GDM1 (cell line): ENCODE measurements around the gene NMRK2.
"Not testable (repeated sequence)": the region's sequence is repeated elsewhere in the genome, so short reads cannot be mapped to it uniquely, and the experiment has no call there.

Experiments
- DNase-seq: peaks from one replicate; lab custom pipeline; 2025; lab: John Stamatoyannopoulos, UW

NMRK2 gene, protein sequence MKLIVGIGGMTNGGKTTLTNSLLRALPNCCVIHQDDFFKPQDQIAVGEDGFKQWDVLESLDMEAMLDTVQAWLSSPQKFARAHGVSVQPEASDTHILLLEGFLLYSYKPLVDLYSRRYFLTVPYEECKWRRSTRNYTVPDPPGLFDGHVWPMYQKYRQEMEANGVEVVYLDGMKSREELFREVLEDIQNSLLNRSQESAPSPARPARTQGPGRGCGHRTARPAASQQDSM

DNA sequence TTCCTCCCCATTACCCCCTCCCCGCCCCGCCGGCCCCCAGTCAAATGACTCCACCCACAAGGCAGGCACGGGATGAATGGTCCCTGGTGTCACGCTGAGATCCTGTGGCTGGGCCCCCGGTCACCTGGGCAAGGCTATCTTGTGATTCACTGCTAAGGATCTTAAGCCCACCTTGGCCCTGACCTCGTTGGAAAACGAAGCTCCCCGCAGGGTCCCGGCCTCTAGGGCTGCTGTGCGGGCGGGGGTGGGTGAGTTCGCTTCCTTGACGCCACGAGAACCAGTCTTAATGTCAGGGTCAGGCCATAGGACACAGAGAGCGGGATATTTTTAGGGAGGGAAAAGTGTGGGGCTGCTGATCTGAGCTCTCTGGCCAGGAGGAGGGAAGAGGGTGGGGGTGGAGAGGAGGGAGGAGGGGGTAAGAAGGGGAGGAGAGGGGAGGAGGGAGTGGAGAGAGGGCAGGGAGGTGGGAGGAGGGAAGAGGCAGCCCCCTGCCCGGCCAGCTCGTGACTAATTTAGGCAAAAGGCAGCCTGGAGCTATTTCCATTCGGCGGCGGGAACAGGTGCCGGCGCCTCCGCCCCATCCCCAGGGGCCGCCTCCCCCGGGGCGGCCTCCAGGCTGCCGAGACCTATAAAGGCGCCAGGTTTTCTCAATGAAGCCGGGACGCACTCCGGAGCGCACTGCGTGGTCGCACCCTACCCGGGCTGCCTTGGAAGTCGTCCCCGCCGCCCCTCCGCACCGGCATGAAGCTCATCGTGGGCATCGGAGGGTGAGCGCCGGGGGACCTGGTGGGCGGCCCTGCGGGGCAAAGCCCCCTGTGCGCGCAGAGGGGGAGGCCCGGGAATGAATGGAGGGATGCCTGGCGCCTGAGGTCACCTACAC, at the start of gene NMRK2:
TSS of gene NMRK2 (plus strand) at position 139 of the 880 bp plus-strand sequence. CDS start at position 742, 603 bp downstream.
- no peak for DNase-seq

DNA sequence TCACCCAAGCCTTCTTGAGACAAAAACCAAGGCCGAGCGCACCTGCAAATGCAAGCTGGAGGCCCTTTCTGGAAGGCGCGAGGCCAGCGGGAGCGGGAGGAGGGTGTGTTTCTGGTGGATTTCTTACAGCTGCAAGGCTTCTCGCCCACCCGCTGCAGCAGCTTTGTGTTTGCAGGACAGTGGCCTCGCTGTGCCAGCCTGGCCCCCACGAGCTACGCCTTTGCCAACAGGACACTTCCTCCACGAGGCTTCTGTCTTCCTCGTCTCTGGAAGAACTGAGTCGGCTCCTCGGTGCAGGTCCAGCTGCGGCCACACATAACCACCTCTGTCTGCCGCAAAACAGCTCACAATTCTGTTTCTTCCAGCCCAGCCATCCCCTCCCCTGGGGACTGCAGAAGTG, 42.3 kb upstream of the NMRK2 start:
- DNase-seq: no peak

DNA sequence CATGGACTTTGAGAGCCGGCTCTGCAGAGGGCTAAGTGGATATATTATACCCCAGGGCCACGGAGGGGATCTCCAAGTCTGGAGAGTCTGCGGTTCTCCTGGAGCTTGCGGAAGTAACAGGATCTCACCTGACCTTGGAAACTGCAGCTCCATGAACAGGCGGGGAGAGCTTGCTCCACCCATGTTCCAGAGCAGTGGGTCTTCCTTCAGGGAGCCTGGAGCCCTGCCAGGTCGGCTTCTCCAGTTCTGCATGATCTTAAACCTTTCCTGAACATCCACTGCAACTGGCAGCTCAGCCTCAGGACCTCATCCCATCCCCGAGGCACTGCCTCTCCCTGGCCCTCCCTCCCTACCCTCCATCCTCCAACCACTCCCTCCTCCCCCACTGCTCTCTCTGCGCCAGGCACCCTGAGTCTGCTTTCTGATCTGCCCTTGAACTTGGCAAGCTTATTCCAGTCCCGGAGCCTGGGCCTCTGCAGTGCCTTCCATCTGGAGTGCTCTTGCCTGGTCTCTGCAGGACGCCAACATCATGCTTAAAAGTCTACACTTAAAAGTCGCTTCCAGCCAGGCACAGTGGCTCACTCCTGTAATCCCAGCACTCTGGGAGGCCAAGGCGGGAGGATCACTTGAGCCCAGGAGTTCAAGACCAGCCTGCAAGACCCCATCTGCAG, 39.2 kb upstream of the NMRK2 start:
- no peak for DNase-seq

DNA sequence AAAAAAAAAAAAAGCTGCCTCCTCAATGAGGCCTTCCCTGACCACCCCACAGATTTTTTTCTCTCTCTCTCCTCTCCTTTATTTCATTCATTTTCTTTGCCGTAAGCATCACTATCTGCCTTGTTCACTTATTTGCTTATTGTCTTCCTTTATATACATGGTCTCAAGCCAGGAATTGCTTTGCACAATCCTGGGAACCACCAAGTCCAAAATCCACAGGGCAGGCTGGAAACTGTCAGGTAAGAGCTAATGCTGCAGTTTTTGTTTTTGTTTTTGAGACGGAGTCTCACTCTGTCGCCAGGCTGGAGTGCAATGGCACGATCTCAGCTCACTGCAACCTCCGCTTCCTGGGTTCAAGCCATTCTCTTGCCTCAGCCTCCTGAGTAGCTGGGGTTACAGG, 37.9 kb upstream of the NMRK2 start:
- not testable (repeated sequence) for DNase-seq

DNA sequence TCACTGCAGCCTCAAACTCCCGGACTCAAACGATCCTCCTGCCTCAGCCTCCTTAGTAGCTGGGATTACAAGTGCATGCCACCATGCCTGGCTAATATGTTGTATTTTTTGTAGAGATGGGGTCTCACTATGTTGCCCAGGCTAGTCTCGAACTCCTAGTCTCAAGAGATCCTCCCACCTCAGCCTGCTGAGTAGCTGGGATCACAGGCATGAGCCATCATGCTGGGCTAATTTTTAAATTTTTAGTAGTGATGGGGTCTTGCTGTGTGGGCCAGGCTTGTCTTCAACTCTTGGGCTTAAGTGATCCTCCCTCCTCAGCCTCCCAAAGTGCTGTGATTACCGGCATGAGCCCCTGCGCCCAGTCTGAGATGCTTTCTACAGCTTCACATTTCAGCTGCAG, 37.1 kb upstream of the NMRK2 start:
- no peak for DNase-seq

DNA sequence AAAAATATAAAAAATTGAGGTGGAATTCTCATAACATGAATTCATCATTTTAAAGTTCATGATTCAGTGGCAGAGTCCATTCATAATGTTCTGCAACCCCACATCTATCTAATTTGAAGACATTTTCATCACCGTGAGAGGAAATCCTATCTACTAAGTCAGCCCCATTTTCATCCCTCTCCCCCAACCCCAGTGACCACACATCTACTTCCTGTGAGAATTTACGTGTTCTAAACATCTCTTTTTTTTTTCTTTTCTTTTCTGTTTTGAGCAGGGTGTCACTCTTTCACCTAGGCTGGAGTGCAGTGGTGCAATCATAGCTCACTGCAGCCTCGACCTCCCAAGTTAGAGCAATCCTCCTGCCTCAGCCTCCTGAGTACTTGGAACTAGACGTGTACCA, 34.9 kb upstream of the NMRK2 start:
- DNase-seq: no peak

DNA sequence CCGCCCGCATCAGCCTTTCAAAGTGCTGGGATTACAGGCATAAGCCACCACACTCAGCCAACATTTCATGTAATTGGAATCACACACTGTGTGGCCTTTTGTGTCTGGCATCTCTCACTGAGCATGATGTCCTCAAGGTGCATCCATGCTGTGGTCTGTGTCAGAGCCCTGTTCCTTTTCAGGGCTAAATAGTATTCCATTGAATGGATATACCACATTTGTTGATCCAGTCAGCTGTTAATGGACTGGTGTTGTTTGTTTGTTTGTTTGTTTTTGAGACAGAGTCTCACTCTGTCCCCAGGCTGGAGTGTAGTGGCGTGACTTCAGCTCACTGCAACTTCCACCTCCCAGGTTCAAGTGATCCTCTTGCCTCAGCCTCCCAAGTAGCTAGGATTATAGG, 34.4 kb upstream of the NMRK2 start:
- DNase-seq: no peak

DNA sequence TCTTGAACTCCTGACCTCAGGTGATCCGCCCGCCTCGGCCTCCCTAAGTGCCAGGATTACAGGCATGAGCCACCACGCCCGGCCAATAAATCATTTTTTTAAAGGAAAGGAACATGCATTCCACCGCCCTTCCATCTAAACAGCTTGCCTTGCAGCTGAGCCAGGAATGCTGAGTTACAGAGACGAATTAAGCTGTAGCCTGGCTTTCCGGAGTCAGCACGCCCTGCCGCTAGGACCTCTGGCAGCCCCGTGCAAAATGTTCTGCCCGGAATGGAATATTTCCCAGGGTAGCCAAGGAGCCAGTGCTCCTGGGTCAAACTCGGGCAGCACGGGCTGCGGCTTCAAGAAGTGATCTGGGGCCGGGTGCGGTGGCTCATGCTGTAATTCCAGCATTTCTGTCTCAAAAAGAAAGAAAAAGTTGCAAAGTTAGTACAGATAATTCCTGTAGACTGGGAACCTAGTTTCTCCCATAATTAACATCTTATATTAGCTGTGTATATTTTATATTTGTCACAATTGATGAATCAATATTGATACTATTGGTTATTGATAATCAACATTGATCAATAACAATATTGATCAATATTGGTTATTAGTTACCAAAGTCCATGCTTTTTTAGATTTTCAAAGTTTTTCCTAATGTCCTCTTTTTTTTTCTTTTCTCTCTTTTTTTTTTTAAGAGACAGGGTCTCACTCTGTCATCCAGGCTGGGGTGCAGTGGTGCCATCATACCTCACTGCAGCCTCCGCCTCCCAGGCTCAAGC, 33.2 kb upstream of the NMRK2 start:
- no peak for DNase-seq

DNA sequence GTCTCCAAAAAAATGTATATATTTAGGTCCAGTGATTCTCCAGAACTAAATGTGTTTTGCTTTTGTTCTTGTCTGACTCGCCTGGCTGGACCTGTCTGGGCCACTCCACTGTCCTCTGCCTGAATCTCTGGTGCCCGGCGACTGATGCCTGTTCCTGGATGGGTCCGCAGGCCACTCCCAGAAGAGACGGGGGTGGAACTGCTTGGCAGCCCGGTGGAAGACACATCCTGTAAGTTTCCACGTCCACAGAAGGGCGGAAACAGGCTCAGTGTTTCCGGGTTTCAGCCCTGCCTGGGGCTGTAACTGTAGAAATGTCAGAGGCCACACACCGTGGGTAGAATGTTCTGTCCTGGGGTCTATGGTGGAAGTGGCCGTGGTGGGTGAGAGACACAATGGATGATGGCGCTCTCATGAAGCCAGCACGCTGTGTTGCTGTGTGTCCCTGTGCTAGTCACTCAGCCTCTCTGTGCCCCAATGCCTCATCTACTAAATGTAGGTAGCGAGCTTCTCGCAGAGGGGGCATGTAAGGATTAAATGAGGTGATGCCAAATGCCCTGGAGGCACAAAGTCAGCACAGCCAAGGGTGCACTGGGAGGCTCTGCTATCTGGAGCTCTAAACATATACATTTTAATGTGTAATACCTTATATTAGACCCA, 30.4 kb upstream of the NMRK2 start:
- DNase-seq: no peak

DNA sequence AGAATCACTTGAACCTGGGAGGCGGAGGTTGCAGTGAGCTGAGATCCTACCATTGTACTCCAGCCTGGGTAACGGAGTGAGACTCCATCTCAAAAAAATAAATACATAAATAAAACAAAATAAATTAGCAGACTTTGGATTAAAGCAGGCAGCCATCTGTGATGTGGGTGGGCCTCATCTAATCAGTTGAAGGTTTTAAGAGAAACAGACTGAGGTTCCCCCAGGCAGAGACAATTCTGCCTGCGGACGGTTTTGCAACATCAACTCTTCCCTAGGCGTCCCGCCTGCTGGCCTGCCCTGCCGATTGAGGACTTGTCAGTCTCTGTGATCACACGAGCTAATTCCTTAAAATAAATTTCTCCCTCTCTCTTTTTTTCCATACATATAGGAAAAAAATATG, 28.6 kb upstream of the NMRK2 start:
- no peak for DNase-seq

DNA sequence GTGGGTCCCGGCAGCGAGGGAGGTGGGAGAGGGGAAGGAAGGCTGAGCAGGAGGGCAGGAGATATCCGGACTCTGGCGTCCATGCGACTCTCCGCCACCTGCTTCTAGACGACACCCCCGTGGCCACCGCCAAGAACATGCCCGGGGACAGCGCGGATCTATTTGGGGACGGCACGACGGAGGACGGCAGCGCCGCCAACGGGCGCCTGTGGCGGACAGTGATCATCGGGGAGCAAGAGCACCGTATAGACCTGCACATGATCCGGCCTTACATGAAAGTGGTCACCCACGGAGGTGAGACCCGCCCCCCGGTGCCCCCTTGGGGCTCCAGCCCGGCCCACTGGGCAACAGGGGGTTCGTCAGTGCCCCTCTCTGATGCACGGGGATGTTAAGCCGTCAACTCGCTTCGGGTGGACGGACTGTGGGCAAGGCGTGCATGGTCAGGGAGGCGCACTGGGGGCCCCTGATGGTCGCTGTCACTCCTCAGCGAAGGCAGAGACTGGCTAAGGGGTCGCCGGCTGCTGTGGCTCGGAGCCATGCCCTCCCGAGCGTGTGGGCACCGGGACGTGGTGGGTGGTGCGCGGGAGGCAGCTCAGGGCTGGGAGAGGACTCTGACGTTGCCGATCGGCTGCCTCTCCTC, 25.1 kb upstream of the NMRK2 start:
- no peak for DNase-seq

DNA sequence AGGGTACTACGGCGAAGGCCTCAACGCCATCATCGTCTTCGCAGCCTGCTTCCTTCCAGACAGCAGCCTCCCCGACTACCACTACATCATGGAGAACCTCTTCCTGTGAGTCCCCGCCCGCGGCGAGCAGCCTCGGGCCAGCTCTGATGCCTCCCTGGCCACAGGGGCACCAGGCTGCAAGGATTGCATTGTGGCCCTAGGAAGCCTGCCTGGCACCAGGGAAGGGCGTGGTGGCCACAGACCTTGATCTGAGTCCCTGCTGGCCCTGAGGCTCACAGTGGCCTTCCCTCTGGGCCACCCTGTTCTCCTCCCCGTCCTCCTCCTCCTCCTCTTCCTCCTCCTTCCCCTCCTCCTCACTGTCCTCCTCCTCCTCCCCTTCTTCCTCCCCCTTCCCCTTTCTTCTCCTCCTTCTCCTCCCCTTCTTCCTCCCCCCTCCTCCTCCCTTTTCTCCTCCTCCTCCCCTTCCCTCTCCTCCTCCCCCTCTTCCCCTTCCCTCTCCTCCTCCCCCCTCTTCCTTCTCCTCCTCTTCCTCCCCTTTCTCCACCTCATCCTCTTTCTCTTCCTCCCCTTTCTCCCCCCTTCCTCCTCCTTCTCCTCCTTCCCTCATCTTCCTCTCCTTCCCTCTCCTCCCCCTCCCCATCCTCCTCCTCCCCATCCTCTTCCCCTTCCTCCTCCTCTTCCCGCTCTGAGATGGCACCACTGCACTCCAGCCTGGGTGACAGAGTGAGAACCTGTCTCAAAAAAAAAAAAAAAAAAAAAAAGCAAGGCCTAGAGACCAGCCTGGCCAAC, 24.4 kb upstream of the NMRK2 start:
- no peak for DNase-seq

DNA sequence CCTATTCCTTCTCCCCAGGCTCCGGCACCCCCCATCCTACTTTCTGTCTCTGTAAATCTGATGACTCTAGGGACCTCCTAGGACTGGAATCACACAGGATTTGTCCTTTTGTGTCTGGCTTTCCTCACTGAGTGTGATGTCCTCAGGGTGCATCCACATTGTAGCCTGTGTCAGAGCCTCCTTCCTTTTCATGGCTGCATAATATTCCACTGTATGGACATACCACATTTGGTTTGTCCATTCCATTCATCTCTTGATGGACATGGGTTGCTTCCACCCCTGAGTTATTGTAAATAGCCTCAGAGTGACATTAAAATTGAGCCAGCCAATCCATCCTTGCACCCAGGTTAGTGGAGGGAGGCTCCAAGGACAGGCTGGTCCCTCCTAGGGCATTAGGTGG, 22.8 kb upstream of the NMRK2 start:
- DNase-seq: no peak

DNA sequence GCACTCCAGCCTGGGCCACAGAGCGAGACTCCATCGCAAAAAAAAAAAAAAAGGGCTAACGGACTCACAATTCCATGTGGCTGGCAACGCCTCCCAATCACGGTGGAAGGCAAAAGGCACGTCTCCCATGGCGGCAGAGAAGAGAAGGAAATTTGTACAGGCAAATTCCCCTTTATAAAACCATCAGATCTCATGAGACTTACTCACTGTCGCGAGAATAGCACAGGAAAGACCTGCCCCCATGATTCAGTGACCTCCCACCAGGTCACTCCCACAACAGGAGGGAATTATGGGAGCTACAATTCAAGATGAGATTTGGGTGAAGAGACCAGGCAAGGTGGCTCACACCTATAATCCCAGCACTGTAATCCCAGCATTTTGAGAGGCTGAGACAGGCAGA, 18.7 kb upstream of the NMRK2 start:
- no peak for DNase-seq

DNA sequence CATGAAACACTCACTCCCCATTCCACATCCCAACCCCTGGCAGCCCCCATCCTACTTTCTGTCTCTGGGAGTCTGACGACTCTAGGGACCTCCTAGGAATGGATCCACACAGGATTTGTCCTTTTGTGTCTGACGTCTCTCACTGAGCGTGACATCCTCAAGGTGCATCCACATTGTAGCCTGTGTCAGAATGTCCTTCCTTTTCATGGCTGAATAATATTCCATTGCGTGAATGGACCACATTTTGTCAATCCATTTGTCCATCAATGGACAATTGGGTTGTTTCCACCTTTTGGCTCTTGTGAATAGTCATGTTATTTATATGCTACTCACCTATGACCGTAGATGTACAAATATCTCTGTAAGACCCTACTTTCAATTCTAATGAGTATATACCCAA, 16.8 kb upstream of the NMRK2 start:
- DNase-seq: no peak

DNA sequence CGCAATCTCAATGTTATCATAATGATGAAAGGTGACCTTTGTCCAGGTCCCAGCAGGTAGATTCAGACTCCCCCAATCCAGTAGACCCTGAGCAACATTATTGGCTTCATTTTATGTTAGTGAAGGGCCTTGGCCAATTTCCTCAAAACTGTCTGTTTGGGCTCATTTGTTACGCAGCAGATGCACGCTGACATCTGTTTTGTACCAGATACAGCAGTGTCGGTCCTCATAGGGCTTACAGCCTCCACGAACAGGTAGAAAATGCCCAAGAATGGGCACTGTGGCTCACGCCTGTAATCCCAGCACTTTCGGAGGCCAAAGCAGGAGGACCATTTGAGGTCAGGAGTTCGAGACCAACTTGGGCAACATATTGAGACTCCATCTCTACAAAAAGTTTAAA, 13.1 kb upstream of the NMRK2 start:
- no peak for DNase-seq

DNA sequence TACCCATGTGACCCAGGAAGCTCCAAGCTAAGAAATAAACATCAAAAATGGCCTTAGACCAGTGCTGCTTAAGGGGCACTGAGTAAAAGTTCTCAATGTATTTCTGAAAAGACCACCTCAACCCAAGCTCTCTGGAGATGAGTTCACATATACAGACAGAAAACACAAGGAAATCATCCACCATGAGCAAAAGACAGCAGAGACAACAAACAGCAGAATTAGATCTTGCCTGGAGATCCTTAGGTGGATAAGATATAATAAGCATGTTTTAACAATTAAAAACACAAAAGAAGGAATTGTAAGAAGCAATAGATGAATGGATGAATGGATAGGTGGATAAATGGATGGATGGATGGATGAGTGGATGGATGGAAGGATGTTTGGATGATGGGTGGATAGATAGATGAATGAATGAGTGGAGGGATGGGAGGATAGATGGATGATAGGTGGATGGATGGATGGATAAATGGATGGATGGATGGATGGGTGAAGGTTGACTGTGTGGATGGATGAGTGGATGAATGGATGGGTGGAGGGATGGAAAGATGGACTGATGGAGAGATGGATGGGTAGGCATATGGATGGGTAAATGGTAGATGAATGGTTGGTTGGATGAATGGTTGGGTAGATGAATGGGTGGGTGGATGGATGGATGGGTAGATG, 9.6 kb upstream of the NMRK2 start:
- no peak for DNase-seq

DNA sequence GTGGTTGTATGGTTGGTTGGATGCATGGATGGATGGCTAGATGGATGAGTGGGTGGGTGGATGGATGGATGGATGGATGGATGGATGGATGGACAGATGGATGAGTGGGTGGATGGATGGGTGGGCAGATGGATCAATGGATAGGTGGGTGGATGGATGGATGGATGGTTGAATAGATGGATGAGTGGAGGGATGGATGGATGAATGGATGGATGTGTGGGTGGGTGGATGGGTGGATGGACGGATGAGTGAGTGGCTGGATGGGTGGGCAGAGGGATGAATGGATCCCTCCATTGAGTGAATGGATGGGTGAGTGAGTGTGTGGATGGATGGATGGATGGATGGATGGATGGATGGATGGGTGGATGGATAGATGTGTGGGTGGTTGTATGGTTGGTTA, 9.0 kb upstream of the NMRK2 start:
- DNase-seq: no peak

DNA sequence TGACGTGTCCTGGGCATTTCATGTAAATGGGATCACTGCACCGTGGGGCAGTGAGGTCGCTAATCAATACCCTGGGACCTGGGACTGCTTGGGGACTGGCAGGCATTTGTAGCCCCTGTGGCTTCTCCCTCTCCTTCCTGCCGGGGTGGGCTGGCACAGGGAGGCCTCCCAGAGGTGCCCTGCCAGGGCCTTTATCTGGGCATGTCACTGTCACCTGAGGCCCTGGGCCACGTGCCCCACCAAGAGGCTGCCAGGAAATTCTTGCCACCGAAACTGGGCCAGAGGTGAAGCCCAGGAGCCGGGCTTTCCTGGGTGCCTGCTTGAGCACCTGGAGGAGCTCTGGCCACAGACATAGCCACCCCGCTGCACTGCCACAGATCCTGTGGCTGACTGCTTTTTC, 1.8 kb upstream of the NMRK2 start:
- DNase-seq: no peak
